ENCODE results near the gene NIBAN1. TPM values are rescaled to one million over a fixed set of nuclear protein-coding genes. Genes with fewer than 3 reads are reported as not detected.
A peak's percentile ranks its signal among the peaks of the same experiment; 100 is the strongest.

The NIBAN1 gene
- total RNA-seq, 1 donor from 2014 or later: 8.8 TPM

- peak; percentile 20 for FAIRE-seq
- Mint-ChIP-seq H3K27ac (ENCODE audit: unreplicated experiment) (peak overlapping the region; percentile 62), H3K4me3 (ENCODE audit: unreplicated experiment) (no peak overlapping the region), H3K36me3 (ENCODE audit: low read depth, unreplicated experiment) (no peaks in the 10 kb centered on the region), H3K9me3 (ENCODE audit: unreplicated experiment) (peaks cover 1% of the 10 kb centered on the region), H3K4me1 (ENCODE audit: low read depth, unreplicated experiment) (peaks cover 8% of the 10 kb centered on the region), H3K27me3 (ENCODE audit: low read depth, unreplicated experiment) (no peaks in the 10 kb centered on the region)
- no peaks in the 10 kb centered on the region for H4K20me1 ChIP-seq (ENCODE audit: insufficient read depth, low read length)
- peaks cover 11% of the 10 kb centered on the region for H3K4me1 ChIP-seq (ENCODE audit: insufficient read depth, low read length)
- no peaks in the 10 kb centered on the region for H3K9me3 ChIP-seq (ENCODE audit: insufficient read depth, low read depth, low read length)
- no peaks in the 10 kb centered on the region for H3K79me2 ChIP-seq (ENCODE audit: insufficient read depth, low read length)
- TF ChIP-seq CTCF (IDR thresholded peaks at IDR 0.05; ENCODE audit: insufficient read depth, low read depth, low read length): no peak
- no peak for TF ChIP-seq EZH2 (IDR thresholded peaks at IDR 0.05; ENCODE audit: insufficient read depth, low read length)
- no peak overlapping the region for H2AFZ ChIP-seq (ENCODE audit: low read depth, low read length)
- no peaks in the 10 kb centered on the region for H3K27me3 ChIP-seq (ENCODE audit: insufficient read depth, low read length)
- no peaks in the 10 kb centered on the region for H3K36me3 ChIP-seq (ENCODE audit: insufficient read depth, low read length)
- peak overlapping the region; percentile 7 for H3K4me2 ChIP-seq (ENCODE audit: low read length)
- H3K27ac ChIP-seq (ENCODE audit: low read depth, low read length): no peak overlapping the region
- H3K9ac ChIP-seq (ENCODE audit: low read length): no peak overlapping the region
- no peak overlapping the region for H3K4me3 ChIP-seq (ENCODE audit: insufficient read depth, low read depth, low read length)
- DNase-seq (ENCODE audit: low read depth): peak; percentile 90
Observed at GRCh38 chr1:185017338-185017737, 43.0 kb upstream of the NIBAN1 start.

GRCh38 chr1:185016880-185017279 is 42.6 kb upstream of the NIBAN1 start:
- Histone ChIP-seq H3K27ac (ENCODE audit: low read depth, low read length) (no peak overlapping the region), H4K20me1 (ENCODE audit: insufficient read depth, low read length) (no peaks in the 10 kb centered on the region), H3K9ac (ENCODE audit: low read length) (no peak overlapping the region), H2AFZ (ENCODE audit: low read depth, low read length) (no peak overlapping the region), H3K4me1 (ENCODE audit: insufficient read depth, low read length) (peaks cover 11% of the 10 kb centered on the region), H3K36me3 (ENCODE audit: insufficient read depth, low read length) (no peaks in the 10 kb centered on the region), H3K4me3 (ENCODE audit: insufficient read depth, low read depth, low read length) (no peak overlapping the region), H3K79me2 (ENCODE audit: insufficient read depth, low read length) (no peaks in the 10 kb centered on the region), H3K9me3 (ENCODE audit: insufficient read depth, low read depth, low read length) (no peaks in the 10 kb centered on the region), H3K4me2 (ENCODE audit: low read length) (peak overlapping the region; percentile 7), H3K27me3 (ENCODE audit: insufficient read depth, low read length) (no peaks in the 10 kb centered on the region)
- no peak for TF ChIP-seq EZH2 (IDR thresholded peaks at IDR 0.05; ENCODE audit: insufficient read depth, low read length)
- TF ChIP-seq CTCF (IDR thresholded peaks at IDR 0.05; ENCODE audit: insufficient read depth, low read depth, low read length): no peak
- peaks cover 8% of the 10 kb centered on the region for H3K4me1 Mint-ChIP-seq (ENCODE audit: low read depth, unreplicated experiment)
- no peaks in the 10 kb centered on the region for H3K27me3 Mint-ChIP-seq (ENCODE audit: low read depth, unreplicated experiment)
- H3K4me3 Mint-ChIP-seq (ENCODE audit: unreplicated experiment): no peak overlapping the region
- H3K9me3 Mint-ChIP-seq (ENCODE audit: unreplicated experiment): peaks cover 1% of the 10 kb centered on the region
- H3K27ac Mint-ChIP-seq (ENCODE audit: unreplicated experiment): peak overlapping the region; percentile 62
- no peak for FAIRE-seq
- no peaks in the 10 kb centered on the region for H3K36me3 Mint-ChIP-seq (ENCODE audit: low read depth, unreplicated experiment)
- peak; percentile 0 for DNase-seq (ENCODE audit: low read depth)

GRCh38 chr1:185015631-185016030 is 41.3 kb upstream of the NIBAN1 start:
- TF ChIP-seq EZH2 (IDR thresholded peaks at IDR 0.05; ENCODE audit: insufficient read depth, low read length) (no peak), CTCF (IDR thresholded peaks at IDR 0.05; ENCODE audit: insufficient read depth, low read depth, low read length) (no peak)
- Histone ChIP-seq H3K9me3 (ENCODE audit: insufficient read depth, low read depth, low read length) (no peaks in the 10 kb centered on the region), H3K27me3 (ENCODE audit: insufficient read depth, low read length) (no peaks in the 10 kb centered on the region), H4K20me1 (ENCODE audit: insufficient read depth, low read length) (no peaks in the 10 kb centered on the region), H3K4me1 (ENCODE audit: insufficient read depth, low read length) (peaks cover 11% of the 10 kb centered on the region), H3K79me2 (ENCODE audit: insufficient read depth, low read length) (no peaks in the 10 kb centered on the region), H3K27ac (ENCODE audit: low read depth, low read length) (no peak overlapping the region), H2AFZ (ENCODE audit: low read depth, low read length) (no peak overlapping the region), H3K9ac (ENCODE audit: low read length) (no peak overlapping the region), H3K36me3 (ENCODE audit: insufficient read depth, low read length) (no peaks in the 10 kb centered on the region), H3K4me2 (ENCODE audit: low read length) (no peak overlapping the region), H3K4me3 (ENCODE audit: insufficient read depth, low read depth, low read length) (no peak overlapping the region)
- Mint-ChIP-seq H3K27me3 (ENCODE audit: low read depth, unreplicated experiment) (no peaks in the 10 kb centered on the region), H3K4me1 (ENCODE audit: low read depth, unreplicated experiment) (peaks cover 8% of the 10 kb centered on the region), H3K4me3 (ENCODE audit: unreplicated experiment) (no peak overlapping the region), H3K36me3 (ENCODE audit: low read depth, unreplicated experiment) (no peaks in the 10 kb centered on the region), H3K27ac (ENCODE audit: unreplicated experiment) (no peak overlapping the region), H3K9me3 (ENCODE audit: unreplicated experiment) (peaks cover 1% of the 10 kb centered on the region)
- FAIRE-seq: no peak
- no peak for DNase-seq (ENCODE audit: low read depth)
